Mucosa of gallbladder (tissue), 1 donor: ENCODE data around the gene FAM98B. TPM values are rescaled to one million over a fixed set of nuclear protein-coding genes. Genes with fewer than 3 reads are reported as not detected.

Experiments
- DNase-seq: peaks from one replicate; pipeline ENCODE4 v3.0.0-alpha.2; 2020; ENCODE audit warnings: low spot score
- total RNA-seq: library from RNA; stranded (reverse); gene quantifications from one replicate; pipeline ENCODE4 v1.2.1, GENCODE V29; 2021
- donor health status: DM: no; HTN: no; CAD: no.

FAM98B gene
- total RNA-seq, 1 donor from 2014 or later = 15.0 TPM

DNA sequence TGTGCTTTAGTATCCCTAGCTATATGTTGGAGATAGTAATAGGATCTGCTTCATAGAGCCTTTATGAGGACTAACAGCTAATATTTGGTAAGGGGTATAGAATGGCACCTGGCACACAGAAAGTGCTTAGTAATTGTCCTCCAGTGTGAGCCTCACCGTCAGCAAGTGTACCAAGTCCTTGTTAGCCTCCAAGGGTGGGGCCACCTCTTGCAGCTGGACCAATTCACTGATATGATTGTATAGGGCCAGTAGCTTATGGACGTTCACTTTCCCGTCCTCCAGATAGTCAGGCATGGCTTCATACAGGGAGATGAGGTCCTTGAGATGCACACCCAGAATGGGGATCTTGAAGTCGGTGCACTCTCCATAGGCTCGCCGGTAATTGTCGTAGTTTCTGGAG is 53.6 kb downstream of the FAM98B start:
- no peak for DNase-seq

DNA sequence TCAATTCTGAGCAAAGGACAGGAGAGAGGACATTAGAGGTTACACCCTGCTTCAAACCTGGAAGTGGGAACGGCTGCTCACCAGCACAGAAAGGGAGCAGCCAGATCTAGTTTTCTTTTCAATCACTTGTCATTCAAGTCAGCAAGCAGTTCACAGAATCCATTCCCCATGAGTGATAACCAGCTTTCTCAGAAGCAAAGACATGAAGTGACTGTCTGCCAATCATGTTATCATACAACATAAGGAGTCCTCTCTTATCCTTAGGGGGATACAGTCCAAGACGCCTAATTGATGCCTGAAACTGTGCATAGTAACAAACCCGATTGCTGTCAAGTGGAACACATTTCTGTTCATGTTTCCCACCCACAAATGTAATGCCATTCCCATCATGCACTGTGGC is 54.7 kb downstream of the FAM98B start:
- DNase-seq = no peak

DNA sequence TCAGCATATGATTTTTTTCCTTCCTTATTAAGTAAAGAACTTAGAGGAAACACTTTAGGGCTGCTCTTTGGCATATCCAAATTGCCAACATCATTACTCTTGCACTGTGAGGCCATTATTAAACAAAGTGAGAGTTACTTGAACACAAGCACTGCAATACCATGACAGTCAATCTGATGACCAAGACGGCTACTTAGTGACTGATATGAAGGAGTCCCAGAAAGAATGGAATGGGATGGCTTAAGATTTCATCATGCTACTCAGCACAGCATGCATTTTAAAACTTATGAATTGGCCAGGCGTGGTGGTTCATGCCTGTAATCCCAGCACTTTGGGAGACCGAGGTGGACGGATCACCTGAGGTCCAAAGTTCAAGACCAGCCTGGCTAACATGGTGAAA is 55.2 kb downstream of the FAM98B start:
- DNase-seq = no peak

DNA sequence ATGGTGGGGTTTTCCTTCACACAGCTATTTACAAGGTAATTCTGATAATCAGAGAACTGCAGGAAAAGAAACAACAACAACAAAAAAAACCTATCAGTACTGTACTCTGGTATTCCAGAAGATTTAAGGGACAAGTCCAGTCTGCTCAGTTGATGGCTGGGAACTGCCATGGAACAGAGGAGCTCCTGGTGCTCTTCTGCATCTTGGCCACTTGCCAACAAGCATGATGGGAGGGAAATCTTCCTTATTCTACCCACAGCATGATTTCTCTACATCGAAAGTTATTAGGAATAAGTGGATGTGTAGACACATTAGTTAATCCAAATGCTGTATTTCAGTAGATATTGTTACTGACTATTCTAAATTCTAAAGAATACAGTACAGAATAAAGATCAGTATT is 59.0 kb downstream of the FAM98B start:
- no peak for DNase-seq

DNA sequence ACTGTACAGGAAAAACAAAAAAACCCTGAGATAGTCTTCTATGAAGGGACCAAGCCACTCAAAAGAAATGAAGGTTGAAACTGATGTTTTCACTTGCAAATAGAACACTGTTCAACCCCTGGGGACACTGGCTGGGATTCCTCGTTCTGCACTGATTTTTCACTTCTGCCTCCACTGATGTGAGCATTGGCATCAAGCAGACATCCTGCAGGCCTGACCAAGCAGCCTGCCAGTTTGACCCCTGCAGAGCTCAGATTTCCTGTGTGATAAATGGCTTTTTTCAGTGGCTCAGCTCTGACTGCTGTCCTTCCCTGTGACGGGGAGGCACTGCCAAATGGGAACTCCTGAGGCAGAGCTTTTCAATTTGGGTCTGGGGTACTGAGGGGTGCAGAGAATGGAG is 60.7 kb downstream of the FAM98B start:
- no peak for DNase-seq

DNA sequence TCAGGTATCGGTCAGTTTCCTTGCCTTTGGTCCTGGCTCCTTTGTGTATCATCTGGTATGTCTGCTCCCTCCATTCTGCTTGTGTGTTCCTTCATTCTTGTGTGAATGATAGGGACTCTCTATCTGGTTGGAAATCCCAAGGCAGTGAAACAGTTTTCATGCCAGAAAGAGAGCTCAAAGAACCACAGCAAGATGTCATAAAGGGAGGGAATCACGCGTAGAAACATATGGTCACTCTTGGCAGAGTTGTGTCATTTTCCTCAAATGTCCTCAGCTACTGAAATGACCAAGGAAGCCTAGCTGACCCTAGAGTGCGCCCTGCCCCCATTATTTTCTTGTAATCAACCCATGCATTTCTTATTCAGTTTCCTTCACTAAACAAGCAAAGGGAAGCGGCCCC is 62.7 kb downstream of the FAM98B start:
- no peak for DNase-seq

DNA sequence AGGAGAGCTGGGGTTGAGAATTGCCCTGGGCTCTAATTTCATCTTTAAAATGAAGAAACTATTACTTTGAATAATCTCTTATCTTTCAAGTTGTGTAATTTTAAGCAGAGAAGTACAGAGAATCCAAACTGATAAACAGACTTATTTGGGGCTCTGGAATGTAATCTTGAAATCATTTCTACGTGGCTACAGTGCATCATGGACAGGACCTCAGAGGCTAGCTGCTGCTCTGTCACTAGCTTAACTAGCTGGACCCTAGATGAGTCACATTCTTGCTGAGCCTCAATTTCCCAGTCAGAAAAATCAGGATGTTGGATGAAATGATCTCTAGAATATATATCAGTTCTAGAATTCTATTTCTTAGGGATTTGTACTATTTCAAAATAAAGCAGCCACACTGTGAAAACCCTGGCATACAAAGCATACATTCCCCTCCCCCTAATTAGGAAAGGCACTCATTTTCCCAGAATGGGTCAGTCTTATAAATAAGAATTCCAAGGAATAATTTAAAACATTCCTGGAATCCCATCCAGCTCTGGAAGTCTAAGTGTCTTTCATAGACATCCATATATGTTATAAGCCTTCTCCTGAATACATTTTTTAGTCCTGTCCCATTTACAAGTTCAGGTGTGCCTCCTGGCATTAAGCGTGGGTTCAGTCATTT is 63.5 kb downstream of the FAM98B start:
- DNase-seq = no peak

DNA sequence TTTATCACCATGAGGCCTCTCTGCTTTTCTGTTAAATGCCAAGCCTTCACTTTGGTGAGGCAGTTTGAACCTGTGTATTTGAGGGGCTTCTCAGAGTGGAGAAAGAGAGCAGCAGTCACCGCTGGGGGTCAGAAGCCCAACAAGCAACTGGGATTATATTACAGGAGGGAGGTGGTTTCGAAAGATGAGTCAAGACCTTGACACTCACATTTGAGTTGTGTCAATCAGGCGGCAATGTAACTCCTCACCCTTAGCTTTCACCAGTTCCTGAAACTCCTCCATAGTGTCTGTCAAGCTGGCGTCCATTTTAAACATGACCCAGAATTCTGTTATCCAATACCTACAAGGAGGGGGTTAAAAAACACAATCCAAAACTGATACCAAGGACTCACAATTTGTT is 64.2 kb downstream of the FAM98B start:
- DNase-seq = no peak

DNA sequence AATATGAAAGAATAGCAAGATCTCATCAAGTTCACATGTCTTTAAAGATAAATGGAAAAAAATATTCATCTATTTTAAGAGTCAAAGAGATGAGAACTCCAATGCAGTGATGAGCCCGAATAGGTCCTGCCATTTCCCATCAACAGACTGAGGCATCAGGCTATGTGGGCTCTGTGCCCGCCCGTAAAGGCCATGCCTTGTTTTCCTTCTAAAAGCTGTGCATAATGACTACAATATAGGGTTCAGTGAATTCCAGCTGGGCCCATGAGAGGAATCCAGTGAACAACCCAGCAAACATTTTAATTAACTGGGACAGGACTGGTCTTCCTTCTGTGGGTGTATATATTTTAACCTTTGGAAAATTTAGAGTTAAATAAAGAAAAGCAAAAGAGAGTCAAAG is 66.1 kb downstream of the FAM98B start:
- no peak for DNase-seq

DNA sequence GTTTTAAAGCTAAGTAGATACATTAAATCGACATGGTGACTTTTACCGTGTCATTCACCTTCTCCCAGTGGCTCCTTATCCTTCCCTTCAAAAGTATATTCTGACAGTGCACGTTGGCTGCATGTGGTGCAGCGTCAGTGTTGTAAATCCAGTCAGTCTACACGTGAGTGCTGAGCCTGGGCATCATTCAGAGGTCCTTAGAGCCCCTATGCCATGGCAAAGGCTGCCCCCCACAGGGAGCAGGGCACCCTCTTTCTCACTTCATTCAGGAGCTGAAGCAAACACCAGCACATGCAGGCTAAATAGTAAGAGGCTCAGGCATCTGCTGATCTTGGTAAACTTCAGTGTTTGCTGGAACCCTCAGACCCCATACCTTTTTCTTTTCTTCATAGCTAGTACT is 67.4 kb downstream of the FAM98B start:
- DNase-seq = no peak

DNA sequence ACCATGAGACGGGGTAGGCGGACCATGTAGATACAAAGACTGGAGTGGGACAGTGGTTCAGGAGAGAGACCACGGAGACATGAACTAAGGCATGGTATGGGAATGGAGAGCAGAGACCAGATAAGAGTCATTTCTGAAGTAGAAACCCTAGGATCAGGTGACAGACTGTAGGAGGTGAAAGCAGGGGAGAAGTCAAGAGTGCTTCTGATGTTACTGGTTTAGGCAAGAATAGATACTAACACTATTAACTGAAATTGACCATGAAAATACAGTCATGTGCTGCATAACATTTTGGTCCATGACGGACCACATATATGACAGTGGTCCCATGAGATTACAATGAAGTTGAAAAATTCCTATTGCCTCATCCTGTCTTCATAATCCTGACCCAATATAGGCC is 69.0 kb downstream of the FAM98B start:
- DNase-seq = no peak

DNA sequence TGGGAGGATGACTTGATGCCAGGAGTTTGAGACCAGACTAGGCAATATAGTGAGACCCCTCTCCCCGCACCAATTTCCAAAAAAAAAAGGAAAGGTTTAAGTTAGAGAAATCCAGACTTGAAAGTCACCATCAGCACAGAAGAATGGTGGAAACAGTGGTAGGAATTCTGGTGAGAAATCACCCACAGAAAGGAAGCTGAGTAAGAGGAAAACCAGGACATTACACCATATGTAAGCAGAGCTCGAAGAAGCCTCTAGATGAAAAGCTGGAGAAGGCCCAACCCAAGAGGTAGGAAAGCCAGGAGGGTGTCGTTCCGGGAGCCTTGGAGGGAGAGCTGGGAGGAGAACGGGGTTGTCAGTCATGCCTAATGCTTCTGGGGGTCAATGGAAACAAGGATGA is 70.2 kb downstream of the FAM98B start:
- no peak for DNase-seq

DNA sequence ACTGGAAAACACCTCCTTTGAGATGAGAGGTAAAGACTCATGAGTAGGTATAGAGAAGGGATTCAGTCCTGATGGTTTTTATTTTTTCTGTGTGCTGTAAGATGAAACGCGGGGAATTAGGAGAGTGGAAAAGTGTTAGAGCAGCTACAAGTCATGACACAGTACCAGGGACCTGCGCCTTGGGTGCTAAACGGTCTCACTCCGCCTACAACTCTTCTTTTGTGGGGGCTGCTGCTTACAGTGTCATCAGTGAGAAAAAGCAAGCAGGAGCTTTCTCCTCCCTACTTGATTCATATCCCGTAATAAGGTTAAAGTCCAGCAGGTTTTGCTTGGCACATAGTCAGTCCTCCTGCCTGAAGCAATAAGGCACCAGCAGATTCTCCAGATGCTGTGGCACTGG is 71.6 kb downstream of the FAM98B start:
- DNase-seq = no peak

DNA sequence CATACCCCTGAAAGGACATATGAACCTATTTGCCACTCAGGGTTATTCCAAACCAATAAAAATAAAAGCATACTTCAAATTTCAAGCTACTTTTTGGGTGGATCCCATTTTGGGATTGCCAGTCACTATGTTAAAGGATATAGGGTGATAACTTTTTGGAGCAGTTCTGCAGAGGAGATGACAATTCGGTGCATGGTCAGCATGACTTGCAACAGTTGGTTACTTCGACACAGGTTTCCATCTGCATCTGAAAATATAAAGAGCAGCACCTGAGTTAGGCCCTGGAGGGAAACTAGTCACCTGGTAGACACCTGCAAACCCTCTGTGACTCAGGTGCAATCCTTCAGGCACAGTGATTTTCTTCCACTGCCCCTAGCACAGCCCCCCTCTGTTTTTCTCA is 72.2 kb downstream of the FAM98B start:
- no peak for DNase-seq

DNA sequence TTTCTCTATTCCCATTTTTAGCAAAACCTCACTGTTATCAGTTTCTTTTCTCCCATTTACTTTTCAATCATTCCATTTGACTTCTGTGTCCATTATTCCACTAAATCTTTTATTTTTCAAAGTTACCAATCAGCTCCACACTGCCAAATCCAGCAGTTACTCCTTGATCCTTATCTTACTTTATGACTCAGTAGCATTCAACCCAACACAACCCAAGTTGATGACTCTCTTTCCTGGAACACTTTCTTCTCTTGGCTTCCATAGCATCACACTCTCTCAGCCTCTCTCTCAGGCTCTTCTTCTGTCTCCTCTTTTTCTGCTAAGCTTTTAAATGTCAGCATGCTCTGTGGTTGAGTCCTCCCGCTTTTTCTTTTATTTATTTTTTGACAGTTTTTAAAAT is 74.4 kb downstream of the FAM98B start:
- DNase-seq = no peak

DNA sequence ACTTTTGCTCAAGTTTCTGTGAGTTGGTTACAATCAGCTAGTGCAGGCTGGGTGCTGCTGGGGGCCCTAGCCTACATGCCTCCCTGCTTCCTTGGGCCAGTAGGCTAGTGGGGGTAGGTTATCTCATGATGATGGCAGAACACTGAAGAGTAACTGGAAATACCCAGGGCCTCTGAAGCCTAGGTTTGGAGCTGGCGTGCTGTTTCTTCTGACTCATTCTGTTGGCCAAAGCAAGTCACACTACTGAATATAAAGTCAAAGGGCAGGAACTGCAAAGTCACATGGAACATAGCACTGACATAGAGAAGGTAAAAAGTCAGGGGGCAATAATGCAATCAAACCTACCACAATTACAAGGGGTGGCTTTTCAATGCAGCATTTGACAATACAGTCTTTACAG is 76.2 kb downstream of the FAM98B start:
- no peak for DNase-seq

DNA sequence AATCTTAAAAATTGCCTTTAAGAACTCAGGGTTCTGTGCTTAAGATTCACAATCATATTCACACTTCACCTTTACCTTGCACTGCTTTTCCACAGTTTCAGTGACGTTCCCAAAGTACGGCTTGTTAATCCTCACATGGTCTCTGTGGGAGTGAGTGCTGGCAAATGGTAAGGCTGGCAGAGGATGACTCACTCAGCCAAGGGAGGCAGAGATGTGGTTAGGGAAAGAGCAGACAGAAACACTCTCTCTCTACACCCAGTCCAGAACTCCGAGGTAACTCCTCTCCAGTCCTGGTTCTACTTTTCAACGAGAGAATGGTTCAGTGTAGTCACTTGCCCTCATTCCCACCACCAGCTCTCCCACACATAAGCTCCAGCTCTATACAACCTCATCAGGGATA is 77.6 kb downstream of the FAM98B start:
- DNase-seq = no peak

DNA sequence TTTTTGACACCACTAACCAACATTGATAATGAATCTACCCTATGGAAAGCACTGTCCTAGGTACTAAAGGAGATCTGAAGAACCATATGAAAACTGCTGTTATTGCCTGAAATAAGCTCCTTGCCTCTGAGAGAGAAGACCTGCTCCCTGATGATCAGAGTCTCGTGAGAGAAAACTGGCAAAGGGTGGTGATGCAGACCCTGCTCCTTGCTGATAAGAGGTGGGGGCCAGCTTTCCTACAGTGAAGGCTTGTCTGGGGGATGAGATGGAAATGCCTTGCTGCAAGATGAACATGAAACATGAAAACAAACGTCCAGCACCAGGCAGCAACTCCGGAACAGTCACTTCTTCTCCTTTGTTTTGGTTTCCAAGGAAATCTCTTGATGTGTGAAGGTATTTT is 78.8 kb downstream of the FAM98B start:
- no peak for DNase-seq

DNA sequence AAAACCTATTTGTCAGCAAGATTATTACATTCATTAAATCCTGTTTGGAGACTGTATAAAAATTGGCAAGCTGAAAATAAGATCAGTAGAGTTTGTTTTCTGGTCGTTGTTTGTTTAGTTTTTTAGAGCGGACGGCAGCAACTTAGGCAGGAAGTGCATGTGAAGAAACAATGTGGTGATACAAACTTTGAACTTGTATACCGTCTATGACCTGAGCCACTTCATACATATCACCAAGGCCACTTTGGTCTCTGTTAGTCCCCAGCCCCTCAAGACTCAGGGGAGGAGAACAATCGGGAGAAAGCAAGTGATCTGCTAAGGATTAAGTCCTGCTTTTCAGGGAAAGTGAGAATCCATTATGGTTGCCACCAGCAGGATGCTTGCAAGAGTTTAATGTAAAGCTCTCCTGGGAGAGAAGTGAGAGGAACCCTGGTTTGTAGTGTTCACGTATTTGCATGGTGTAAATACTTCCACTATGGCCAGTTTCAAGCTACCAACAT is 79.5 kb downstream of the FAM98B start:
- DNase-seq = no peak

DNA sequence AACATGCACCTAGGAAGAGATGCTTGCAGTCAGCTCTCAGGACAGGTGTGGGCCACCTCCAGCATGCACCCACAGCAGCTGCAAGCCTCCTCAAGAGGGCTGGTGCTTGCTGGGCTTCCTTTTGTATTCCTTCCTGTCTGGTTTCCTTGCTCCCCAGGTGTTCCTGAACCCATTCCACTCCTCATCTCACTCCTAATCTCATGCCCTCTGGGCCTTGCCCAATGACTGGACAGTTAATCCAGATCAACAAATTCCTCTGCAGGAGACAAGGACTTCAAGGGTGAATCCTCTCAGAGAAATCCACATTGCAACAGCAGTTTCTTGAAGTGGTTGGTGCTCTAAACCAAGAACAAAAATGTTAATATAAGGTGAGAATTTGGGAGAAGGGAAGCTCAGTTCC is 80.0 kb downstream of the FAM98B start:
- DNase-seq = no peak

DNA sequence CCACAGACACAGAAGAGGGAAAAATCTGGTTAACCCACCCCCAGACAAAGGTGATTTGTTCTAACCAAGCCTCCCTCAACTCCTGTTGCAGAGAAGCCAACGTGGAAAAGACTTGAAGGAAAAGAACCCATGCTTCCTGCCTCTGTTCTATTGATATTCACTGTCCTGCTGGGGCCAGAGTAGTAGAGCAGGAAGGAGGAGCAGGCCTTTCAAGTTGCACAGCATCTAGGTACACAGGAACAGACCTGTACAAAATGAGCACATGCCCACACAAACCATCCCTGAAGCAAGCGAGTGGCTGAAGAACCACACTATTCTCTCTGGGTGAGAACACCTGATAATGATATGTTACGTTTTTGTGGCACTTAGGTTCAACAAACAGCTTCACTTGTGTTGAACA is 80.8 kb downstream of the FAM98B start:
- no peak for DNase-seq

DNA sequence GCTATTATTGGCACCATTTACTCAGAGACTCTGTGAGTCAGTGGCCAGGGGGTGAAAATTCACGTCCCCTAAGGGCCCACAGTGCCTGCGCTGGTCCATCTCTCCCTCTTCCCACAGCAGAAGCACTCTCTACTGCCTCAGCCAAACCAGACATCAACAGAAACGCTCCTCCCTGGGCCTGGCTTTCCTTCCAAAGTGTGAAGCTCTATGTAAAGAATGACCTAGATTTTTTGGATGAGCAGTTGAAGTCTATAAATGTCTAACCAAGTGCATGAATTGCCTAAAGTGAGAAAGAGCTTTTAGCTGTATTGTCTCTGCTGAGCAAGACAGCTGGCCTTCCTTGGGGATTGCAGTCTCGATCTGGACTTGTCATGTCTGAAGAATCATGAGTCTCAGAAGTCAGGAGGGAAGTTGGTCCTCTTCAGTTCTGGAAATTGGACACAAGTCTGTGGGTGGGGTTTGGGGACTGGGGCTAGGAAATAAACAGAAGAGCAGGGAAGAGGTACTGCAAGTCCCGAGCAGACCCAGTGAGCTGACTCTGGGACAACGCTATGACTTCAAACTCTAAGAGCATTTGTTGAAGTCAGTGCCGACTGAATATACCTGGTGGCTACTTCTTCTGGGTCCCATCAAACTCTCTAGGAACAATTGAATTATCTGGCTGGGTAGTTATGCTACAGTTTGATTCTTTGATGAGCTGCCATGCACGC is 81.7 kb downstream of the FAM98B start:
- no peak for DNase-seq

DNA sequence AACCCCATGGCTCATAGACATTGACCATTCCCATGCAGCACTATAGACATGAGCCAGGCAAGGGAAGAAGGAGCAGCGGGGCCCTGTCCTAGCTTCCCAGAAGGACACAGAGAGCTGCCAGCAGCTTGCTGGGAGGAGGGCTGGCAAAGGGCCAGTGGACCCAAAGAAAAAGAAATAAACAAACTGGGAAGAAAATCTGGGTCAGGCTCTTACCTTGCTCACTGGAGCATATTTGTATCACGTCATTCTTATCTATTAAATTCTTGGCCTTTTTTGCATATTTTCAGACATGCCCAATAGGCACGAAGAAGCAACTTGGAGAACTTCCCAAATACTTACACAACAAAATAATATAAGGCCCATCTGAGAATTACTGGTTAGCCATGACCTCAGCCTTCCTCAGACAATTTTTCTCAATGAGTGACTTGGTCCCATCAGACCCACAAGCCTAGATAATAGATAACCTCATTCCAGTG is 82.3 kb downstream of the FAM98B start:
- DNase-seq = no peak
